Keratinocyte (primary cell): Measurements from ENCODE around the gene HDGFL2. TPM values are rescaled to one million over a fixed set of nuclear protein-coding genes. Genes with fewer than 3 reads are reported as not detected.

Experiments
- DNase-seq: peaks from one replicate; pipeline ENCODE4 v3.0.0-alpha.2; 2011; ENCODE audit warnings: low read depth, missing footprints, low spot score
- FAIRE-seq: peaks from 2 replicates; lab custom pipeline; 2011; peaks lifted over from hg19 to GRCh38; lab: Jason Lieb, UNC
- H2AFZ ChIP-seq: 2 replicates; pipeline ENCODE4 v1.6.0; 2012; ENCODE audit warnings: low read length, control low read depth, inconsistent platforms; ENCODE audit not compliant: control insufficient read depth
- H3K27ac ChIP-seq: 2 replicates; pipeline ENCODE4 v1.5.1; 2011; ENCODE audit warnings: low read length; ENCODE audit not compliant: control insufficient read depth, insufficient read depth
- H3K27me3 ChIP-seq: 3 replicates; pipeline ENCODE4 v1.6.0; 2011; ENCODE audit warnings: low read length; ENCODE audit not compliant: control insufficient read depth, insufficient read depth; ENCODE audit errors: extremely low read depth
- H3K36me3 ChIP-seq, 2 experiments: 2 replicates in 1 of 2; 3 replicates in 1 of 2; pipeline ENCODE4 v1.5.1; 2011; ENCODE audit warnings: low read length in 2 of 2, mild to moderate bottlenecking in 1 of 2; ENCODE audit not compliant: control insufficient read depth in 2 of 2, insufficient read depth in 2 of 2; ENCODE audit errors: extremely low read depth in 1 of 2
- H3K4me1 ChIP-seq: 3 replicates; pipeline ENCODE4 v1.5.1; 2011; ENCODE audit warnings: low read length; ENCODE audit not compliant: control insufficient read depth, insufficient read depth; ENCODE audit errors: extremely low read depth
- H3K4me2 ChIP-seq: 3 replicates; pipeline ENCODE4 v1.6.0; 2011; ENCODE audit warnings: low read depth, low read length; ENCODE audit not compliant: control insufficient read depth, insufficient read depth; ENCODE audit errors: extremely low read depth
- H3K4me3 ChIP-seq, 3 experiments: fragments of 200-600 bp in 1 of 3; sonication (generic) in 1 of 3; 2 replicates in 2 of 3; 3 replicates in 1 of 3; pipeline ENCODE4 v1.5.1; 2011 to 2016; ENCODE audit warnings: low read length in 3 of 3, mild to moderate bottlenecking in 3 of 3, control low read depth in 2 of 3, inconsistent platforms in 1 of 3, low read depth in 1 of 3, mixed read lengths in 1 of 3, mixed run types in 1 of 3, moderate library complexity in 1 of 3; ENCODE audit not compliant: control insufficient read depth in 2 of 3, insufficient read depth in 2 of 3; ENCODE audit errors: extremely low read depth in 1 of 3
- H3K79me2 ChIP-seq: 2 replicates; pipeline ENCODE4 v1.6.0; 2012; ENCODE audit warnings: low read length; ENCODE audit not compliant: control insufficient read depth, insufficient read depth
- H3K9ac ChIP-seq: 3 replicates; pipeline ENCODE4 v1.6.0; 2011; ENCODE audit warnings: low read length; ENCODE audit not compliant: control insufficient read depth, insufficient read depth; ENCODE audit errors: extremely low read depth
- H3K9me1 ChIP-seq: 3 replicates; pipeline ENCODE4 v1.6.0; 2011; ENCODE audit warnings: low read length; ENCODE audit not compliant: control insufficient read depth, insufficient read depth; ENCODE audit errors: extremely low read depth
- H3K9me3 ChIP-seq: 2 replicates; pipeline ENCODE4 v1.5.1; 2012; ENCODE audit warnings: low read depth, low read length; ENCODE audit not compliant: control insufficient read depth
- H4K20me1 ChIP-seq: 3 replicates; pipeline ENCODE4 v1.6.0; 2011; ENCODE audit warnings: low read length; ENCODE audit not compliant: control insufficient read depth, insufficient read depth; ENCODE audit errors: extremely low read depth
- EZH2 ChIP-seq: IDR thresholded peaks from one replicate; pipeline ENCODE4 v1.6.1; 2012; ENCODE audit warnings: inconsistent platforms, mild to moderate bottlenecking, low read length, moderate library complexity
- dilution Hi-C: fragments of 300-500 bp; cut with MboI; formaldehyde crosslinking; loops from one replicate; pipeline ENCODE4 v1.7.0; 2020; ENCODE audit warnings: low sequenced_read_pairs; ENCODE audit not compliant: extremely low pct_ligation_motif_present
- polyA plus RNA-seq, 5 experiments: library from polyadenylated mRNA; depleted of rRNA in 3 of 5; stranded (reverse) in 3 of 5; stranded (forward) in 1 of 5; unstranded in 1 of 5; fragments of >200 nt; gene quantifications; 1 replicate in 1 of 5; 2 replicates in 3 of 5; 3 replicates in 1 of 5; pipeline versions ENCODE4 v1.2.1 to v1.2.3, GENCODE V29; 2011 to 2012; ENCODE audit warnings: missing spikeins in 2 of 5, low read depth in 1 of 5, low replicate concordance in 1 of 5
- TF ChIP-seq, protein P1 (sequence below), 3 experiments: IDR thresholded peaks in 1 of 3; conservative IDR thresholded peaks in 1 of 3; optimal IDR thresholded peaks in 1 of 3; 2 replicates in 2 of 3; 3 replicates in 1 of 3; pipeline versions ENCODE3 to v1.5.1; 2011; ENCODE audit warnings: low read length in 3 of 3, mild to moderate bottlenecking in 3 of 3, moderate library complexity in 2 of 3, control low read depth in 1 of 3, inconsistent platforms in 1 of 3; ENCODE audit not compliant: insufficient read depth in 2 of 3; ENCODE audit errors: extremely low read depth in 1 of 3

The HDGFL2 gene
- polyA plus RNA-seq, 1 donor (not counting 4 experiments of a cell fraction or from before 2014, with no cell fraction given) = 19.5 TPM

DNA sequence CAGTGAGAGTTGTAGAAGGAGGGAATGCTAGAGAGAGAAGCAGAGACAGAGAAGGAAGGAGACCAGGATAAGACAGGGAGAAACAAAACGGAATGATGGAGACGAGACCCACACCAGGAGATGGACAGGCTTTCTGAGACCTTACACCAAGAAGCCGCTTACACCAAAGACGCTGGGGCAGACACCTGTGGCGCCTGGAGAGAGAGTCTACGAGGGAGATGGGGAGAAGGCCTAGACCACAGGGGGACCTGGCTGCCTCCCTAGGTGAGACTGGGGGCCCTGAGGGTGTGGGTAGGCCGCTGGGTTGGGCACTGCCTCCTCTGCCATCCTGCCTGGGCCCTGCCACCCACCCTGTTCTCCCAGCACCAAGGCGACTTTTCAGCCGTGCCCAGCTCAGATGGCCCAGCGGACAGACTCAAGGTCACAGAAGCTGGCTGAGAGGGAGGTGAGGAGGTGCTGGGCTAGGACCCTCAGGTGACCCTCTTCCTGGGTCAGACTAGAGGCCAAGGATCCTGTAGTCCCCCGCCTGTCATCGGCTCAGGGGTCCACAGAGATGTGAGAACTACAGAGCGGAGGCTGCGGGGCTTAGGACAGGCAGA is 57.9 kb downstream of the HDGFL2 start:
- no peak overlapping the region for H2AFZ ChIP-seq
- no peaks in the 10 kb centered on the region for H3K9me3 ChIP-seq
- FAIRE-seq (no peak), DNase-seq (no peak)
- H3K9ac ChIP-seq = no peak overlapping the region
- H3K9me1 ChIP-seq = no peaks in the 10 kb centered on the region
- no peak overlapping the region for H3K27ac ChIP-seq
- H3K27me3 ChIP-seq = peaks cover 9% of the 10 kb centered on the region
- dilution Hi-C loops = no loop called here
- H3K79me2 ChIP-seq = no peaks in the 10 kb centered on the region
- TF ChIP-seq, protein P1, sequence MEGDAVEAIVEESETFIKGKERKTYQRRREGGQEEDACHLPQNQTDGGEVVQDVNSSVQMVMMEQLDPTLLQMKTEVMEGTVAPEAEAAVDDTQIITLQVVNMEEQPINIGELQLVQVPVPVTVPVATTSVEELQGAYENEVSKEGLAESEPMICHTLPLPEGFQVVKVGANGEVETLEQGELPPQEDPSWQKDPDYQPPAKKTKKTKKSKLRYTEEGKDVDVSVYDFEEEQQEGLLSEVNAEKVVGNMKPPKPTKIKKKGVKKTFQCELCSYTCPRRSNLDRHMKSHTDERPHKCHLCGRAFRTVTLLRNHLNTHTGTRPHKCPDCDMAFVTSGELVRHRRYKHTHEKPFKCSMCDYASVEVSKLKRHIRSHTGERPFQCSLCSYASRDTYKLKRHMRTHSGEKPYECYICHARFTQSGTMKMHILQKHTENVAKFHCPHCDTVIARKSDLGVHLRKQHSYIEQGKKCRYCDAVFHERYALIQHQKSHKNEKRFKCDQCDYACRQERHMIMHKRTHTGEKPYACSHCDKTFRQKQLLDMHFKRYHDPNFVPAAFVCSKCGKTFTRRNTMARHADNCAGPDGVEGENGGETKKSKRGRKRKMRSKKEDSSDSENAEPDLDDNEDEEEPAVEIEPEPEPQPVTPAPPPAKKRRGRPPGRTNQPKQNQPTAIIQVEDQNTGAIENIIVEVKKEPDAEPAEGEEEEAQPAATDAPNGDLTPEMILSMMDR (optimal IDR thresholded peaks at IDR 0.05 in 1 of 3, IDR thresholded peaks at IDR 0.05 in 1 of 3, conservative IDR thresholded peaks at IDR 0.05 in 1 of 3; ENCODE audit: extremely low read depth in 1 of 3, insufficient read depth in 2 of 3, low read length in 3 of 3) = no peak
- TF ChIP-seq EZH2 = no peak
- no peaks in the 10 kb centered on the region for H3K36me3 ChIP-seq
- H3K4me3 ChIP-seq = no peak overlapping the region
- no peaks in the 10 kb centered on the region for H3K4me1 ChIP-seq
- no peak overlapping the region for H3K4me2 ChIP-seq
- no peaks in the 10 kb centered on the region for H4K20me1 ChIP-seq

DNA sequence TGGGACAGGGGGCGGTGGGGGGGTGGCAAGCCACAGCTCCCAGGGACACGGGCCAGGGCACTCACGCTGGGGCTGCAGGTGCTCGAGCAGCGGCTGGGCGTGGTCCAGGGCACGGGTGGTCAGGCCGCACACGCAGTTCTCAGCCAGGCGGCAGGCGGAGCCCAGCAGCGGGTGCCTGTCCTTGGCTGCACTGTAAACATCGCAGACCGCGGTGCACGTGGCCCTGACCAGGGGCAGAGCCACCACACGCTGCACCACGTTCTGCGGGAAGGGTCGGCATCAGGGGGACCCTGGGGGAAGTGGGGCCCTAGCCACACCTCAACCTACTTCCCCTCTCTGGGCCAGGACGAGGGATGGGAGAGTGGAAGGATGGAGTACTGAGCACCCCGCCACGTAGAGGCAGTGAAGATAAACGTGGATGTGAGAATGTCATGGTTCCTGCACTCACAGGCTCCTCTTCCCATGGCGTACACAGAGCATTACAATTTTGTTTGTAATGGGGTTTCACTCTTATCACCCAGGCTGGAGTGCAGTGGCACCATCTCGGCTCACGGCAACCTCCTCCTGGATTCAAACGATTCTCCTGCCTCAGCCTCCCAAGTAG is 59.6 kb downstream of the HDGFL2 start:
- H3K9me1 ChIP-seq = no peaks in the 10 kb centered on the region
- DNase-seq (no peak), FAIRE-seq (no peak)
- peaks cover 9% of the 10 kb centered on the region for H3K27me3 ChIP-seq
- no peak for TF ChIP-seq EZH2
- TF ChIP-seq, protein P1 (optimal IDR thresholded peaks at IDR 0.05 in 1 of 3, IDR thresholded peaks at IDR 0.05 in 1 of 3, conservative IDR thresholded peaks at IDR 0.05 in 1 of 3; ENCODE audit: extremely low read depth in 1 of 3, insufficient read depth in 2 of 3, low read length in 3 of 3) = no peak
- no peak overlapping the region for H3K9ac ChIP-seq
- H3K4me2 ChIP-seq = no peak overlapping the region
- dilution Hi-C loops = no loop called here
- no peak overlapping the region for H3K4me3 ChIP-seq
- no peak overlapping the region for H2AFZ ChIP-seq
- no peaks in the 10 kb centered on the region for H3K79me2 ChIP-seq
- no peaks in the 10 kb centered on the region for H4K20me1 ChIP-seq
- H3K27ac ChIP-seq = no peak overlapping the region
- no peaks in the 10 kb centered on the region for H3K4me1 ChIP-seq
- no peaks in the 10 kb centered on the region for H3K36me3 ChIP-seq
- H3K9me3 ChIP-seq = no peaks in the 10 kb centered on the region
